ENCODE data around the gene MDC1. TPM values are rescaled to one million over a fixed set of nuclear protein-coding genes. Genes with fewer than 3 reads are reported as not detected.
"Not testable (repeated sequence)": the region's sequence is repeated elsewhere in the genome, so short reads cannot be mapped to it uniquely, and the experiment has no call there.

Gene MDC1
- total and polyA plus RNA-seq, 2 experiments from 2014 or later: 17.2 to 32.7 TPM

GRCh38 chr6:30670760-30671527 is 46.1 kb downstream of the MDC1 start:
- peak overlapping the region; percentile 94 for H3K4me3 Mint-ChIP-seq
- peak in 1 of 2 experiments; percentile 37; a peak in 3 of 4 replicates for TF ChIP-seq CTCF (conservative IDR thresholded peaks at IDR 0.05; ENCODE audit: low read depth in 2 of 2)
- no peak for TF ChIP-seq STAT1 (IDR thresholded peaks at IDR 0.05; ENCODE audit: unreplicated experiment)
- peak; percentile 11; the same call in 2 of the 3 replicates for ATAC-seq
- Histone ChIP-seq H3K36me3 (ENCODE audit: insufficient read depth) (peaks cover 11% of the 10 kb centered on the region; the same call in 1 of the 2 replicates), H3K9me2 (ENCODE audit: insufficient read depth) (no peaks in the 10 kb centered on the region), H2AFZ (no peak overlapping the region), H4K20me1 (replicated peaks; ENCODE audit: insufficient read depth) (no peaks in the 10 kb centered on the region; the same call in 1 of the 2 replicates), H3K27ac (ENCODE audit: low read depth) (no peak overlapping the region), H3K27me3 (ENCODE audit: insufficient read depth) (no peaks in the 10 kb centered on the region), H3K4me3 (no peak overlapping the region), H3K4me2 (peak overlapping the region; percentile 89; the same call in 1 of the 2 replicates), H3F3A (replicated peaks; ENCODE audit: low read depth) (peaks cover 3% of the 10 kb centered on the region; the same call in 1 of the 2 replicates), H3K4me1 (ENCODE audit: insufficient read depth) (no peaks in the 10 kb centered on the region; the same call in 1 of the 2 replicates), H3K79me2 (replicated peaks; ENCODE audit: insufficient read depth) (peaks cover 11% of the 10 kb centered on the region)
- peaks cover 24% of the 10 kb centered on the region for H3K36me3 Mint-ChIP-seq (ENCODE audit: low read depth)
- H3K27me3 Mint-ChIP-seq (ENCODE audit: insufficient read depth, low read depth, poor library complexity): peaks cover 4% of the 10 kb centered on the region
- H3K9me3 Mint-ChIP-seq: no peaks in the 10 kb centered on the region
- H3K4me1 Mint-ChIP-seq: peaks cover 5% of the 10 kb centered on the region
- peak; percentile 38 for DNase-seq (ENCODE audit: low spot score)
- no peak overlapping the region for H3K27ac Mint-ChIP-seq

- not testable (repeated sequence) for ATAC-seq, H2AFZ ChIP-seq, H3K4me1 Mint-ChIP-seq
Measured at GRCh38 chr6:30666300-30666699, 50.8 kb downstream of the MDC1 start.

GRCh38 chr6:30664994-30665767 is 51.9 kb downstream of the MDC1 start:
- Mint-ChIP-seq H3K36me3 (ENCODE audit: low read depth) (peaks cover 54% of the 10 kb centered on the region), H3K9me3 (no peaks in the 10 kb centered on the region), H3K4me1 (no peaks in the 10 kb centered on the region), H3K27ac (no peak overlapping the region), H3K4me3 (no peak overlapping the region), H3K27me3 (ENCODE audit: insufficient read depth, low read depth, poor library complexity) (no peaks in the 10 kb centered on the region)
- no peaks in the 10 kb centered on the region; the same call in 1 of the 2 replicates for H3F3A ChIP-seq (replicated peaks; ENCODE audit: low read depth)
- H3K79me2 ChIP-seq (replicated peaks; ENCODE audit: insufficient read depth): no peaks in the 10 kb centered on the region
- H2AFZ ChIP-seq: no peak overlapping the region
- H3K27ac ChIP-seq (ENCODE audit: low read depth): no peak overlapping the region
- H4K20me1 ChIP-seq (replicated peaks; ENCODE audit: insufficient read depth): peaks cover 6% of the 10 kb centered on the region; the same call in 1 of the 2 replicates
- H3K4me3 ChIP-seq: no peak overlapping the region
- H3K36me3 ChIP-seq (ENCODE audit: insufficient read depth): peaks cover 20% of the 10 kb centered on the region; the same call in 1 of the 2 replicates
- DNase-seq (ENCODE audit: low spot score) (no peak), ATAC-seq (no peak)
- no peaks in the 10 kb centered on the region for H3K27me3 ChIP-seq (ENCODE audit: insufficient read depth)
- no peaks in the 10 kb centered on the region for H3K4me1 ChIP-seq (ENCODE audit: insufficient read depth)
- no peaks in the 10 kb centered on the region for H3K9me2 ChIP-seq (ENCODE audit: insufficient read depth)
- no peak overlapping the region for H3K4me2 ChIP-seq
- TF ChIP-seq ZNF114 (CRISPR knock-in tag; IDR thresholded peaks at IDR 0.05): no peak
- no peak for TF ChIP-seq STAT1 (IDR thresholded peaks at IDR 0.05; ENCODE audit: unreplicated experiment)
- no peak for TF ChIP-seq POLR2AphosphoS5 (IDR thresholded peaks at IDR 0.05; ENCODE audit: low read depth)
- no peak for TF ChIP-seq NANOG (IDR thresholded peaks at IDR 0.05; ENCODE audit: borderline replicate concordance)
- no peak for TF ChIP-seq REST (IDR thresholded peaks at IDR 0.05; ENCODE audit: unreplicated experiment)
- TF ChIP-seq ETS1 (IDR thresholded peaks at IDR 0.05): no peak
- TF ChIP-seq JUNB (IDR thresholded peaks at IDR 0.05; ENCODE audit: unreplicated experiment): no peak
- no peak for TF ChIP-seq EZH2 (IDR thresholded peaks at IDR 0.05; ENCODE audit: low read depth, unreplicated experiment)
- TF ChIP-seq CREB1 (CRISPR knock-in tag; IDR thresholded peaks at IDR 0.05; ENCODE audit: low read depth): no peak
- TF ChIP-seq EZH2phosphoT487 (IDR thresholded peaks at IDR 0.05; ENCODE audit: unreplicated experiment): no peak

More at GRCh38 chr6:30666300-30666699, 50.8 kb downstream of the MDC1 start:
- not testable (repeated sequence) for H3K9me3 Mint-ChIP-seq; H3K4me3 Mint-ChIP-seq; H3K9me2 ChIP-seq (ENCODE audit: insufficient read depth); H3K4me1 ChIP-seq (ENCODE audit: insufficient read depth); DNase-seq (ENCODE audit: low spot score); H3K27me3 ChIP-seq (ENCODE audit: insufficient read depth); H3K27me3 Mint-ChIP-seq (ENCODE audit: insufficient read depth, low read depth, poor library complexity); H3K79me2 ChIP-seq (replicated peaks; ENCODE audit: insufficient read depth); H3K4me3 ChIP-seq; H4K20me1 ChIP-seq (replicated peaks; ENCODE audit: insufficient read depth); H3K4me2 ChIP-seq; H3F3A ChIP-seq (replicated peaks; ENCODE audit: low read depth); H3K27ac ChIP-seq (ENCODE audit: low read depth); H3K27ac Mint-ChIP-seq
- H3K36me3 Mint-ChIP-seq (ENCODE audit: low read depth): peaks cover 60% of the 10 kb centered on the region
- peaks cover 21% of the 10 kb centered on the region; the same call in 1 of the 2 replicates for H3K36me3 ChIP-seq (ENCODE audit: insufficient read depth)
